BE2C (cell line): ENCODE results near the gene CLPX.

Source experiments
- DNase-seq: peaks from one replicate; pipeline ENCODE4 v3.0.0-alpha.2; 2020
- H3K27me3 ChIP-seq: fragments of 250-450 bp; sonication (Bioruptor Pico); 2 replicates; pipeline ENCODE4 v1.5.1; 2020; ENCODE audit warnings: mild to moderate bottlenecking
- H3K36me3 ChIP-seq: fragments of 250-450 bp; sonication (Bioruptor Pico); 2 replicates; pipeline ENCODE4 v1.5.1; 2020; ENCODE audit warnings: mild to moderate bottlenecking
- H3K4me1 ChIP-seq: fragments of 250-450 bp; sonication (Bioruptor Pico); 2 replicates; pipeline ENCODE4 v1.5.1; 2020
- H3K4me3 ChIP-seq: 2 replicates; pipeline ENCODE4 v1.5.1; 2011; ENCODE audit warnings: low read depth, low read length
- H3K9me3 ChIP-seq: fragments of 250-450 bp; sonication (Bioruptor Pico); 2 replicates; pipeline ENCODE4 v1.5.1; 2020
- TF ChIP-seq, protein P1 (sequence below): IDR thresholded peaks from 2 replicates; pipeline ENCODE4 v1.5.1; 2012; ENCODE audit warnings: mild to moderate bottlenecking, low read depth, low read length

The CLPX gene

DNA sequence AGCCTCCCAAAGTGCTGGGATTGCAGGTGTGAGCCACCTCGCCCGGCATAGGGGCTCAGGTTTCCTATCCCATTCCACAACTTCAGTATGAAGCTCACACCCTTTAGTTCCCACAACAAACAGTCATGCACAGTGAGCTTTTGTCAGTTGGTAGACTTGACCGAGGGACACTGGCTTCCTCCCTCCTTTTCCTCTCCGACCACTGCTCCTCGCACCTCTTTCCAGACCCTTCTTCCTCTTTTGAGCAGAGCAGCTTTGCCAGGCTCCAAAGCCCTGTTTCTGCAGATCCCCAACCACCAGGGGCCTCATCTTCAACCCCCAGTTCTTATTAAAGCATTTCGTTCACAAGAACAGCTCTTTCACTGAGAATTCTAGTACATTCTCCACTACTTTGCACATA, 38.9 kb upstream of the CLPX start:
- TF ChIP-seq, protein P1, sequence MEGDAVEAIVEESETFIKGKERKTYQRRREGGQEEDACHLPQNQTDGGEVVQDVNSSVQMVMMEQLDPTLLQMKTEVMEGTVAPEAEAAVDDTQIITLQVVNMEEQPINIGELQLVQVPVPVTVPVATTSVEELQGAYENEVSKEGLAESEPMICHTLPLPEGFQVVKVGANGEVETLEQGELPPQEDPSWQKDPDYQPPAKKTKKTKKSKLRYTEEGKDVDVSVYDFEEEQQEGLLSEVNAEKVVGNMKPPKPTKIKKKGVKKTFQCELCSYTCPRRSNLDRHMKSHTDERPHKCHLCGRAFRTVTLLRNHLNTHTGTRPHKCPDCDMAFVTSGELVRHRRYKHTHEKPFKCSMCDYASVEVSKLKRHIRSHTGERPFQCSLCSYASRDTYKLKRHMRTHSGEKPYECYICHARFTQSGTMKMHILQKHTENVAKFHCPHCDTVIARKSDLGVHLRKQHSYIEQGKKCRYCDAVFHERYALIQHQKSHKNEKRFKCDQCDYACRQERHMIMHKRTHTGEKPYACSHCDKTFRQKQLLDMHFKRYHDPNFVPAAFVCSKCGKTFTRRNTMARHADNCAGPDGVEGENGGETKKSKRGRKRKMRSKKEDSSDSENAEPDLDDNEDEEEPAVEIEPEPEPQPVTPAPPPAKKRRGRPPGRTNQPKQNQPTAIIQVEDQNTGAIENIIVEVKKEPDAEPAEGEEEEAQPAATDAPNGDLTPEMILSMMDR = no peak
- Histone ChIP-seq H3K9me3 (no peaks in the 10 kb centered on the region), H3K36me3 (no peaks in the 10 kb centered on the region), H3K4me1 (no peaks in the 10 kb centered on the region), H3K4me3 (no peak overlapping the region), H3K27me3 (no peaks in the 10 kb centered on the region)
- no peak for DNase-seq

DNA sequence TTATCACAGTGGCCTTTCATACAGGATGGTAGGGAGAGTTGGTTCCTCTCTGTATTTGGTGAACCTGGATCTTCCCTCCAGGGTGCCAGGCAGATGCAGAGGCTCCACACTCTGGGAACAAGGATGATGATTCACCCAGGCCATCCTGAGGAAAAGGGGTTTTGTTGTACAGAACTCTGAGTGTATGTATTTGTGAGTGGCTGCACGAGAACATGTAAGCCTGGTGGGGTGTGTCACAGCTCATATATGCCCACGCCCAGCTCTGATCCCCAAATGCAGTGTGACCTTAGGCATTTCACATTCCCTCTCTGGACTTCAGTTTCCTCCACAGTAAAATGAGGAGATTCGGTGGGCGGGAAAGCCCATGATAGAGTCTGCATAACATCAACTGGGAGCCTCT, 37.7 kb upstream of the CLPX start:
- Histone ChIP-seq H3K4me3 (no peak overlapping the region), H3K9me3 (no peaks in the 10 kb centered on the region), H3K27me3 (no peaks in the 10 kb centered on the region), H3K4me1 (no peaks in the 10 kb centered on the region), H3K36me3 (no peaks in the 10 kb centered on the region)
- DNase-seq = no peak
- TF ChIP-seq, protein P1 = no peak

DNA sequence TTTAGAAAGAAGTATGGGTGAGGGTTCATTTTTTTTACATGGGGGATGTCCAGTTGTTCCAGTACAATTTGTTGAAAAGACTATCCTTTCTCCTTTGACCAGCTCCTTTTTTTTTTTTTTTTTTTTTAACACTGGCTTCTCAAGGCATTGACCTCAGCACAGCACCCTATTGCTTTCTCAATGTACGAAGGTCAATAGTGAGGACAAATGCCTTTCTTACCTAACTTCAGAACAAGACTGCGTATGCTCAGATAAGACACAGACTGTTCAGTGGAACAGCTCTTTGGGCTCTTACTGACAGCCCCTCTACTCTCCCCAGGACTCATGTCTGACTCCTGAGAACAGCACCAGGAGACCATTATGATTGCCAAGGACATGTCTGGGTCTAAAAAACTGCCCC, 36.6 kb upstream of the CLPX start:
- no peaks in the 10 kb centered on the region for H3K4me1 ChIP-seq
- TF ChIP-seq, protein P1 = no peak
- no peaks in the 10 kb centered on the region for H3K36me3 ChIP-seq
- no peak overlapping the region for H3K4me3 ChIP-seq
- no peaks in the 10 kb centered on the region for H3K27me3 ChIP-seq
- DNase-seq = no peak
- H3K9me3 ChIP-seq = no peaks in the 10 kb centered on the region

DNA sequence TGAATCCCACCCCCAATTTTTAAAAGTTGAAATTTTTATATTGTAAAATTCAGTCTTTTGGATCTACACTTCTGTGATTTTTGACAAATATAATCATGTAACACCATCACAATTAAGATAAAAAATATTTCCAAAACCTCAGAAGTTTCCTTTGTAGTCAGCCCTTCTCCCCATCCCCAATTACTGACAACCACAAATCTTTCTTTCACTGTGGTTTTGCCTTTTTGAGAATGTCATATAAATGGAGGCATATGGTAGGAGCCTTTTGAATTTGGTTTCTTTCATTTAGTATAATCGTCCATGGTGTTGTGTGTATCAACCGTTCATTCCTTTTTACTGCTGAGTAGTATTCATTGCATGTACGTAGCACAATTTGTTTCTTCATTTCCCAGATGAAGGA, 34.0 kb upstream of the CLPX start:
- no peaks in the 10 kb centered on the region for H3K36me3 ChIP-seq

DNA sequence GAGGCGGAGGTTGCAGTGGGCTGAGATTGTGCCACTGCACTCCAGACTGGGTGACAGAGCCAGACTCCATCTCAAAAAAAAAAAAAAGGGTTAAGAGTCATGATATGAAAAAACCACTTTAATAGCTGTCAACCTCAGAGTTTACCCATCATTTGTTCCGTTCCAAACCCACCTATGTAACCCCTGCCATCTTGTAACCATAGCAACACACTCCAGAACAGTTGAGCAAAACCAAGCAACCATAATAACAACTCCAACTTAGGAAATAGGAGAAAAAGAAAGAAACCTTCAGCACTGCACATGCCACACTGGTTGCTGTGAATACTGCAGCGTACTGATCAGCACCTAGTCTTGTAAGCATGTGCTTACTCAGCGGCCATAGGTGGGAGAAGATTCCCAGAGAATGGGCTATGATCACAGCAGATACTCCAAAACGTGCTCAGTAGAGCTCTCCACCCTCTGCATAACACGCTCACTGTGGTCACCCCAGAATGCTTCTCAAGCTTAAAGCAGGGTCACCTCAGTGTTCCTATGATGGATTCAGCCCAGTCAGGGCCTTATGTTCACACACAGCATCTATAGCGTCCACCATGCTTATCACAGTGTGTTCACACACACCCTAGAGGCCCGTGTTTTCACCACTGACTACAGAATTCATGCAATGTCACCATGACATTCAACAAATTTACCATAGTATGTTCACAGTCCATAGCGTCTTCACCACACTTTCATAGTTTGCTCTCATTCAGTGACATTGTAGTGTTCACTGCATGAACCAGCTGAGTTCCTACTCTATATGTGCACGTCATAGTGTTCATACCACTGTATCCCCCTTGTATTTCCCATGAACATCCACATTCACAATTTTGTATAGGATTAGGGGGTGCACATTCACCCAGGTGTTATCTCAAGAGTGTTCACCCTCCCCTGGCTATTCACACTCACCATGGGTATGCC, 32.7 kb upstream of the CLPX start:
- Histone ChIP-seq H3K27me3 (no peaks in the 10 kb centered on the region), H3K4me3 (no peak overlapping the region), H3K36me3 (no peaks in the 10 kb centered on the region), H3K4me1 (no peaks in the 10 kb centered on the region), H3K9me3 (no peaks in the 10 kb centered on the region)
- TF ChIP-seq, protein P1 = no peak
- DNase-seq = no peak

More for the DNA sequence above, 34.0 kb upstream of the CLPX start:
- H3K27me3 ChIP-seq = no peaks in the 10 kb centered on the region
- TF ChIP-seq, protein P1 = no peak
- no peaks in the 10 kb centered on the region for H3K9me3 ChIP-seq
- no peak for DNase-seq
- H3K4me1 ChIP-seq = no peaks in the 10 kb centered on the region
- no peak overlapping the region for H3K4me3 ChIP-seq

DNA sequence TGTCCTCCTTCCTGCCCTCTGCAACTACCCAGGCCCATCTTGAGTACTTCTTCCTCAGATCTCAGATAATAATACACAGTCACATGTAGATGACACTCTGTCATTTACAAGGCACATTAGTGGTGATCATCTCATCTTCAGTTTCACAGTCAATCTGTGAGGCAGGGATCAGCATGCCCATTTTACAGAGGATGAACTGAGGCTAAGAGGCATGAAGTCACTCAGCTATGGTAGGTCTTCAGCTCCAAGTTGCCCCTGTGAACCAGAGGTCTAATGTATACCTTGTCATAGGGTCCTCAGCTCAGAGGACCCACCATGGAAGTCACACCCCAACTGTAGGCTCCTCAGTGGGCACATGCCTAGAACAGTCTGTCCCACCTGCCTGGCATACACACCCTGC, 30.4 kb upstream of the CLPX start:
- no peaks in the 10 kb centered on the region for H3K9me3 ChIP-seq
- DNase-seq = no peak
- H3K4me3 ChIP-seq = no peak overlapping the region

More for the DNA sequence above, 30.4 kb upstream of the CLPX start:
- TF ChIP-seq, protein P1 = no peak
- Histone ChIP-seq H3K36me3 (no peaks in the 10 kb centered on the region), H3K4me1 (peaks cover 11% of the 10 kb centered on the region), H3K27me3 (no peaks in the 10 kb centered on the region)
